Keratinocyte (primary cell): Measurements from ENCODE around the gene MAN1A2.

Source experiments
- CTCF ChIP-seq, 3 experiments: IDR thresholded peaks in 1 of 3; conservative IDR thresholded peaks in 1 of 3; optimal IDR thresholded peaks in 1 of 3; 2 replicates in 2 of 3; 3 replicates in 1 of 3; pipeline versions ENCODE3 to v1.5.1; 2011; ENCODE audit warnings: low read length in 3 of 3, mild to moderate bottlenecking in 3 of 3, moderate library complexity in 2 of 3, control low read depth in 1 of 3, inconsistent platforms in 1 of 3; ENCODE audit not compliant: insufficient read depth in 2 of 3; ENCODE audit errors: extremely low read depth in 1 of 3
- EZH2 ChIP-seq: IDR thresholded peaks from one replicate; pipeline ENCODE4 v1.6.1; 2012; ENCODE audit warnings: inconsistent platforms, mild to moderate bottlenecking, low read length, moderate library complexity

- TF ChIP-seq CTCF (optimal IDR thresholded peaks at IDR 0.05 in 1 of 3, IDR thresholded peaks at IDR 0.05 in 1 of 3, conservative IDR thresholded peaks at IDR 0.05 in 1 of 3; ENCODE audit: extremely low read depth in 1 of 3, insufficient read depth in 2 of 3, low read length in 3 of 3) (no peak), EZH2 (no peak)
Observed at GRCh38 chr1:117540532-117540931, 173.3 kb downstream of the MAN1A2 start.
